Activated effector memory CD4-positive, alpha-beta T cell treated with anti-CD3 and anti-CD28 coated beads, Interleukin-2, amount 50 U/mL, for 16 hours (primary cell): ENCODE data around the gene ACAT1.
"Not testable (repeated sequence)": the region's sequence is repeated elsewhere in the genome, so short reads cannot be mapped to it uniquely, and the experiment has no call there.

Experiments used
- DNase-seq: peaks from one replicate; pipeline ENCODE4 v3.0.0-alpha.2; 2020

Gene ACAT1

DNA sequence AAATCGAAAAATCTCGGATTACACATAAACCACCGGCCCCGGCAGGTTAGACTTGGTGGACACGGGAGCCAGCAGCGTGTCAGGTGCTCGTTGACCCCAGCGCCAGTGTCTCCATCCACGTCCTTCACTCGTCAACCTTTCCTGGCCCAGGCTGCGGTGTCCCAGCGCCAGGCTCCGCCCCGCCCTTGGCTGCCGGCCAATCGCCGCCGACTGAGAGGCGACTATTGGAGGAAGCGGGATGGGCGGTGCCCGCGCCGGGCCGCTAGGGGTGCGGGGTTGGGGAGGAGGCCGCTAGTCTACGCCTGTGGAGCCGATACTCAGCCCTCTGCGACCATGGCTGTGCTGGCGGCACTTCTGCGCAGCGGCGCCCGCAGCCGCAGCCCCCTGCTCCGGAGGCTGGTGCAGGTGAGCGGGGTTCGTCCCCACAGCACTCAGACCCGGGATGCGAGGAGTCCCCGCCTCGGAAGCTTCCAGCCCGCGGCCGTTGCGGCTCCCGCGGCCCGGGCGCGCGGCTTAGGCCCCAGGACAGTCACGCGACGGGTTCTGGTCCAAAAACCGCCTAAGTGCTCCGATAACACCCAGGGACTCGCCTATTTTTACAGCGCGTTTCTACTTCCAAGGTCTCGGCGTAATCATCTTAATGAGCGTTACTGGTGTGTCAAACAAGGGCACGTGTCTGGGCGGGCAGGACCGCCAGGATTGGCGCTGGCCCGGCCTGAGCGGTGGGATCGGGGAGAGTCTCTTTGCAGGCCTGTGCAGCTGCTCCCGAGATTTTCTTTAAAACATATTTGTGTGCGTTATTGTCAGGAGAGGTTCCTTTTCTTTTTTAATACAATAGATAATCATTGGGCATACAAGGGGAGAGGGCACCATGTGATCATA lies at the start of gene ACAT1:
TSS of gene ACAT1 (plus strand) at position 294 of the 882 bp plus-strand sequence. CDS start at position 334, 40 bp downstream.
- DNase-seq = peak; percentile 99

DNA sequence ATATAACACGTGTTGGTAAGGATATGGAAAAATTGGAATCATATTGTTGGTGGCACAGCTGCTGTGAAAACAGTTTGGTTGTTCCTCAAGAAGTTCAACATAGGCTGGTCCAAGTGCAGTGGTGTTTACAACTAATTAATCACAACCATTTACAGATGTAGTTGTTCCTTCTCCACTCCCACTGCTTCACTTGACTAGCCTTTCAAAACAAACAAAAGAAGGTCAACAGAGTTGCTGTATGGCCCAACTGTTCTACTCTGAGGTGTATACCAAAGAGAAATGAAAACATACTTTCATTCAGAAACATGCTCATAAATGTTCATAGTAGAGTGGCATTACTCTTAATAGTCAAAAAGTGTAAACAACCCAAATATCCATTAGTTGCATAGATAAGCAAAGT lies 36.6 kb upstream of the ACAT1 start:
- DNase-seq = no peak

GRCh38 chr11:108085672-108086071 lies 35.7 kb upstream of the ACAT1 start:
- no peak for DNase-seq

GRCh38 chr11:108092134-108092533 lies 29.2 kb upstream of the ACAT1 start:
- no peak for DNase-seq

GRCh38 chr11:108093128-108093904 lies 28.1 kb upstream of the ACAT1 start:
- no peak for DNase-seq

DNA sequence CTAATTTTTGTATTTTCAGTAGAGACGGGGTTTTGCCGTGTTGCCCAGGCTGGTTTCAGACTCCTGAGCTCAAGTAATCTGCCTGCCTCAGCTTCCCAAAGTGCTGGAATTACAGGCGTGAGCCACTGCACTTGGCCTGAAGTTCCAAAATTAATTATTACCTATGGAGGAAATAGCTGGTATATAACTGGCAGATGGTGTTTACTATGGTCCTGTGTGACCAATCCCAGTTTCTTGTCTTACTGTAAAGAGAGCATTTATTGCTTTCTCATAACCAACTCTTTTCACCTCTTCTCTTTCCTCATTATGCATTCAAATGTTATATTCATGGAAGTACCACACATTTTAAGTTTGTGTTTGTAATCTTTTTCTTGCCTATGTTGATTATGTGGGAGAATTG lies 24.2 kb upstream of the ACAT1 start:
- no peak for DNase-seq

- DNase-seq = no peak
Measured at GRCh38 chr11:108101090-108101775, 20.1 kb upstream of the ACAT1 start.

DNA sequence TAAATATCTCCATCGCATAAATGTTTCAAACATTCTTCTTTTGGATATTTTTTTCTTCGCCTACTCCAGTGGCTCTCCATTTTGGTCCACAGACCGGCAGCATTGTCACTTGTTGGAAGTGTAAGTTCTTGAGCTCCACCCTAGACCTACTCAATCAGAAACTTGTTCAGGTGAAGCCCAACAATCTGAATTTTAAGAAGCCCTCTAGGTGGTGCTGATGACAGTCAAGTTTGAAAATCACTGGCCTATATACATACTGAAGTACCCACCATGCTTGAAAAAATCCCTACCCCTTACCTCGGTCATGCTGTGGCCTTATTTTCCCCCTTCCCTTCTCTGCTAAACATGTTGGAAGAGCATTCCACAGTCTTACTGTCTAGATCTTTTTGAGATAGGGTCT lies 10.2 kb upstream of the ACAT1 start:
- no peak for DNase-seq

DNA sequence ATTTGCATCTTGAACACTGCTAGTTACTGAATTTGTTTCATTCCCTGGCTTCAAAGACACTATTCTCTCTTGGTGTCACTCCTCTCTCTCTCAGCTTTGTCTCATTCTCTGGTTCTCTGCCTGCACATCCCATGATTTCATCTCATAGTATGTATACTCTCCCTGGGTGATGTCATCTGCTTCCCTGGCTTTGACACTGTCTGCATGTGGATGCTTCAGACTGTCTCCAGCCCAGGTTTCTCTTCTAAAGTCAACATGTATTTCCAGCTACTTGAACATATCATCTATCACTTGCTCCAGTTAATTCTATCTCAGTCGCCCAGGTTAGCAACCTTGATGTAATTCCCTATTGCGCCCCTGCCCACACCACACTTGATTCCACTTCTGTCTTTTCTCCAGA lies 9.3 kb upstream of the ACAT1 start:
- no peak for DNase-seq

DNA sequence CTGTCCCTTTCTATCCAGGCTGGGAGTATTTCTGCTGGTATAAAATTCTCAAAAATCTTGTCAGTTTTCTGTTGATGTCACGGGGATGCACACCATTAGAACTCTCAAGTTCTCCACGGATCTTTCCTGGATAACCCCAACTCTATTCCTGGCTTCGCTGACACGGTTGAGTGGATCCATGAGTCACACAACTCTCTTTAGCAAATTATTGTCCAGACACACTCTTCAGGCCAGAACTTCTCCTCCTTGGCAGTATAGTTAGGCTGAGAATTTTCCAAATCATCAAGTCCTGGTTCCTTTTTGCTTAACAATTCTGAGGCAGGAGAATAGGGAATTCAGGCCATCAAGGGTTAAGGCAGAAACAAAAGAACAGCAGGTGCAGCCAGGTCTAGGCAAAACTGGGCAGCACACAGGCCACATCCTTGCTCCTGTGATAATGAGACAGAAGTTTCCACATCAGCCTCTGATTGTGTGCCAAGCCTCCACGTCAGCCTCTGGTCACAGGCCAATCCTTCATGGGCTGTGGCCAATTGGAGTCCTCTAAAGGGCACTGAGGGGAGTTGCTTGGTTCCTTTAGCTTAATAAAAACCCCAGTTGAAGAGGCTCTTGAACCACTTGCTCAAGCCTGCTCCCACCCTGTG lies 5.7 kb upstream of the ACAT1 start:
- no peak for DNase-seq

DNA sequence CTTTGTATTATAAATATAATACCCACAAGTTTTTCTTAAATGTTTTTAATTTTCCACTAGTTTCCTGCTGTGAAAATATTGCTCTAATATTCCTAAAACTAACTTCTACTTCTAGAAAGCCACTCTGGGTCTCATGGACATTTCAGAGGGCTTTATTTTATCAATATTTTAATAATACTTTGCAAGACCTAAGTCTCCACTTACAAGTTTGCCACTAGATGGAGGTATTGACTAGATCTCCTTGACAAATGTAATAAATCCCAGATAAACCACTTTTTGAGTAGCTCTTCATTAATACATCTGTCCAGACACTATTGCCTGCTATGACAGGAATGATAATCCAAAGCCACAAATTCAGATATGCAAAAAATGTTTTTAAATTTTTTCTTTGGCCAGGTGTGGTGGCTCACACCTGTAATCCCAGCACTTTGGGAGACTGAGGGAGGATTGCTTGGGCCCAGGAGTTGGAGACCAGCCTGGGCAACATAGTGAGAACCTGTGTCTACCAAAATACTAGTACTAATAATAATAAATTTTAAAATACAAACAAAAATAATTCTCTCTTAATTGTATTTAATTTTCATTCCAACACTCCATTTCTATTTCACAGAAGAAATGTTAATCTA lies 3.5 kb upstream of the ACAT1 start:
- DNase-seq = no peak

GRCh38 chr11:108120936-108121273 lies 462 bp upstream of the ACAT1 start:
- DNase-seq = not testable (repeated sequence)

DNA sequence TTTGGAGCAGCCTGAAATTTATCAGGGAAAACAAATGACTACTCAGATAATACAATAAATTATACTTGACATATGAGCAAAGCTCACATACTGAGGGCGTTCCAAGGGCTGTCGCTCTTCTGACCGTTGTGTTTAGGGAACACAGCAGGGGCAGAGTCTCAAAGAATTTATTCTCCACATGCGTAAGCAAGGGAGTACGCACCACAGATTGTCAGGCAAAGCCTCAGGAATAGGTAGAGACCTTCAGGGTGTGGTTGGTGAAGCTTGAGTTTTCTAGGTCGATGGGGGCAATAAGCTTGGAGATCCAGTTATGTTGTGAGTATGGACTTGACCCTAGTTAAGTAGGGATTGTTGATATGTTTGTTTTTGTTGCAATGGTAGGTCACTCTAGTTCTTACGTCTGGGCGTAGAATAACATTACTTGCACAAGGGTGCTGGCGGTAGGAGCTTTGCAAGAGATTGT lies 830 bp downstream of the ACAT1 start:
- no peak for DNase-seq

DNA sequence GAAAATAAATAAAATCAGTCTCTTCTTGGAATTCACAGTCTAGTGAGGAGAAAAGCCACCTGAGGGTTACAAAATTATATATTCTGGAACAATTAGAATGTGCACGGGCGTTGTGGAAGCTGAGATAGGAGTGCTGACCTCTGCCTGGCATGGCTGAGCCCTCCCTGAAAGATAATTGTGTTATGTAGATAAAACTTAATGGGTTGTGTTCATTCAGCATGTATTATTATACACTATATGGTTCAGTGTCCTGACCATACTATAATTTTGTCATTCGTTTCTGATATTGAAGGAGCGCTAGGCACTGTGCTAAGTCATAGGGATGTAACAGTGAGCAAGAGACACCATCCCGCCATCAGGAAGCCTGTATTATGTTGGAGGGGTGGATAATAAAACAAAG lies 3.7 kb downstream of the ACAT1 start:
- no peak for DNase-seq

- DNase-seq = no peak
Measured at GRCh38 chr11:108128772-108129171, 7.4 kb downstream of the ACAT1 start.

- no peak for DNase-seq
Measured at GRCh38 chr11:108131993-108132392, 10.6 kb downstream of the ACAT1 start.

DNA sequence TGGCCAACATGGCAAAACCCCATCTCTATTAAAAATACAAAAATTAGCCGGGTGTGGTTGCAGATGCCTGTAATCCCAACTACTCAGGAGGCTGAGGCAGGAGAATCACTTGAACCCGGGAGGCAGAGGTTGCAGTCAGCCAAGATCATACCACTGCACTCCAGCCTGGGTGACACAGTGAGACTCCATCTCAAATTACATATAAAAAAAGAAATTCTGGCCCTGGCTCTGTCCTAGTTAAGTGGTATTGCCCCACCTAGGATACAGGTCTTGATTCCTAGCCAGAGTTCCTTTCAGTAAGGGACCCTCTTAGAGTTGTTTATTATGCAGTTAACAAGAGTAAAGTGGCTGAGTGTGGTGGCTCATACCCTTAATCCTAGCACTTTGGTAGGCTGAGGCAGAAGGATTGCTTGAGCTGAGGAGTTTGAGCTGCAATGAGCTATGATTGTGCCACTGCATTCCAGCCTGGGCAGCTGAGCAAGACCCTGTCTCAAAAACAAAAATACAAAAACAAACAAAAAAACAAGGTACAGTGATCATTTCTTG lies 11.7 kb downstream of the ACAT1 start:
- not testable (repeated sequence) for DNase-seq

DNA sequence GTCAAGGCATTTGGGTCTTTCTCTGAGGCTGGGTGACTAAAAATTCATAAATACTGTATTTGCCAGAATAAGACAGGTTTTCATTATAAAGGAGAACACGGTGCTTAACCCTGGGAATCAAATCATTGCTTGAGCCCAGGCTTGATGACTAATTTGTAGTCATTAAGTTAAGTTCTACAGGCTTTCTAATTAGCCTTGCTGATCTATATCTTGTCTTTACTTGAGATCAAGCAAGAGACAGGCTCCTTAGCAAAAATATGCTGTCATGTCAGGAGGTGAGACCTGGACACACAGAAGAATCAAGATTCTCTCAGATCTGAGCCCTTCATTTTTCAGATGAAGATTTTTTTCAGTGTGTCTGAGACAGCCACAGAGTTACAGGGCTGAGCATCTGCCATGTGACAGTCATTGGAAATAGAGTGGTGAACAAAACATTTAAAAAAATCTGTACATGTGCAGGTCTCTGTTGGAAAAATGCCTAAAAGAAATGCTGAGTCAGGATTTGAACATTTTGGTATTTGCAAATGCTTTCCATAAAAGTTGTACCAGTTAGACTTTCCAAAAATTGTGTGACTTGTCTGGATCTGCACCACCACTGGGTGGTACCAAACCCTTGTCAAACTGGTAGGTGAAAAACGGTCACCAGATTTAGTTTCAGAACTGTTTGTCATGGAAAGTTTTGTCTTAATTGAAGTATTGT lies 14.6 kb downstream of the ACAT1 start:
- DNase-seq = peak; percentile 69

GRCh38 chr11:108137212-108137611 lies 15.8 kb downstream of the ACAT1 start:
- no peak for DNase-seq

- no peak for DNase-seq
Measured at GRCh38 chr11:108142304-108142703, 20.9 kb downstream of the ACAT1 start.

DNA sequence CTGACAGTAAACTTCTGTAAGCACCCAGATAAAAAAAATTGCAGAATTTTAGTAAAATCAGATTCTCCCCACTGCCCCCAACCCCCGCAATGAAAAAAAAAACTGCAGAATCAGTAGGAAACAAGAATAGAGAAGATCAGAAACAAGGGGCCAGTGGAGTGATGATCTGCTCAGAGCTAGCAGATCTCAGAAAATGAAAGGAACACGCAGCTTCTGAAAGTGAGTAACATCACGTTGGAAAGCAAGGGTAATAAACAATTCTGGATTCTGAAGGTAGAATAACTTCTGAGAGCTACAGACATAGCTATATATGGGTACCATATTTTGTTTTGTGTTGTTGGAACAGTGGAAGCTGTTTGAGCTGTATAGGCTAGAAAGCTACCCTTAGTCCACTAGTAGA lies 23.2 kb downstream of the ACAT1 start:
- no peak for DNase-seq

- no peak for DNase-seq
Measured at GRCh38 chr11:108147150-108147549, 25.8 kb downstream of the ACAT1 start.
